NCI-H345 (cell line): ENCODE measurements around the gene LRBA.

ENCODE experiments used
- DNase-seq: peaks from one replicate; lab custom pipeline; 2025; lab: John Stamatoyannopoulos, UW

Gene LRBA

GRCh38 chr4:150247184-150247583 lies 767.9 kb downstream of the LRBA start:
- DNase-seq, result no peak

DNA sequence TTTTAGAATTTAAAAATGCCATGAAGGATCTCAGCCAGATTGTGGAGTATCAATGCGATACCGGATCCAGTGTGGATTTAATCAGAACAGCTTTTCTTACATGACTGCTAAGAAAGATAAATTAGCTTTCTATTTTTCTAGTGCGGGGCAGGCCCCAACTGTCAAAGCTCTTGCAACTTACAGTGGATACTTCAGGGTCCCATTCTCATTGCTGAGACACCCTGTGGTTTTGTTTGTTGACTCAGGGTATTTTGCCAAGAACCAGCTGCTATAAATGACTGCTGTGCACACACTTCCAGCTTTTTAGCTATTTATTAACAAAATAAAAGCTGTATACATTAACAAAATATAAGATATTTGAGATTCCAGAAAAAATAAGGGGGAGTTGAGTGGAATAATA lies 770.5 kb downstream of the LRBA start:
- DNase-seq, result peak; percentile 76

DNA sequence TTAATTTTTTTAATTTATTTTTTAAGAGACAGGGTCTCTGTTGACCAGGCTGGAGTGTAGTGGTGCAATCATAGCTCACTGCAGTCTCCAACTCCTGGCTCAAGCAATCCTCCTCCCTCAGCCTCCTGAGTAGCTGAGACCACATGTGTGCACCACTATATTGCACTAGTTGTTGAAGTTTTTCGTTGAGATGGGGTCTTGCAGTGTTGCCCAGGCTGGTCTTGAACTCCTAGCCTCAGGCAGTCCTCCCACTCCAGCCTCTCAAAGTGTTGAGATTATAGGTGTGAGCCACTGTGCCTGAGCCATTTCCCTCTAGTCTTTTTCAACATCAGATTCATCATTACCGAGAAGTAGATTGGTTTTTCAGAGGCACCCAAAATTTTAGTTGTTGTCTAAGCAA lies 771.2 kb downstream of the LRBA start:
- no peak for DNase-seq

GRCh38 chr4:150242820-150243458 lies 772.1 kb downstream of the LRBA start:
- DNase-seq, result peak; percentile 11

DNA sequence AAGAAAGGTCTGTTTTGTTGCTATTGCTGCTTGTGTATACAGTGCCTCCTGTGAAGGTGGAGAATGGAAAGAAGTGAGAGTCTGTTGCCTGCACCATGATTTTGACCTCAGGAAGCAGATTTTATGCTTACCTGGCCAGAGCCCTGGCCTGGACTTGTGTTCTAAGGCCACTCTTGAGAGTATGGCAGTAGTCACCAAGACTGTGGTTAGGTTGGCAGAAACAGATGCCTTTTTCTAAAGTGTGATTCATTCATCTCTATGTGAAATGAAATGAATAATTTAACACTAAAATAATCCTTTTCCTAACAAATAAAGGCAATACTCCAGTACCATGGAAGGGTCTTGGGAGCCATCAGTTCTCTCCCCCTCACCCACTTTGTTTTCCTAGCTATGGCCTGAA lies 775.1 kb downstream of the LRBA start:
- DNase-seq, result no peak

- DNase-seq, result no peak
Measured at GRCh38 chr4:150238591-150238990, 776.5 kb downstream of the LRBA start.

DNA sequence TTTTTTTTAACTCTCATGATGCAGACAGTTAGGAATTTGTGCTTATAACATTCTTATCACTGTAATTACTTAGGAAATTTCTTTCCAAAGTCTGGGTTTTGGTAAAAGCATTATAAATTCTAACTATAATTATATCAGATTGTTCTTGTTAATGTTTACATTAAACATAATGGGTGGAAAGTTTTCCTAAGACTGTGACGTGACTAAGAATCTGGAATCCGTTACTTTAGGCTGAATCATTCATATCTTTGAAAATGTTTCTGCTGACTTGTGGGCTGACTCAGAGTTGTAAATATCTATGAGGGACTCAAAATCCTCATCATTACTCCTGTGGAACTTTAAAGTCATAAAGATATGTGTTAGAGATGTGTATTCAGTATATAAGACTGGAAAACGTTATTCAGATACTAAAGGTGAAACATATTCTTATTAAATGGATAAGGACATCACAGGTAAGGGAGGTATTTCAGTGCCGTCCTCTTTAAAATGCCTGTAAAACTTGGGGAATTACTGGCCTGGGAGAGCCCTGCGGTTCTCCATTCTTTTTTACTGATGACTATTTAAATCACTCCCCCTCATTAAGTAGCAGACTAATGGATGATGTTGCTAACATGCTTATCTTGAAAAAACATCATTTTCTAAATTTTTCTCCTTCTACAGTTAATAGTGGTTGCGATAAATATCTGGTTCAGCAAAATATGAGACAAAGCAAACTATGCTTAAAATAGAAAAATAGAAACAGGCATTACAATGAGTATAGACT lies 777.8 kb downstream of the LRBA start:
- DNase-seq, result no peak

GRCh38 chr4:150236626-150237025 lies 778.5 kb downstream of the LRBA start:
- DNase-seq, result no peak

GRCh38 chr4:150235808-150236271 lies 779.2 kb downstream of the LRBA start:
- no peak for DNase-seq

GRCh38 chr4:150235317-150235716 lies 779.8 kb downstream of the LRBA start:
- DNase-seq, result no peak

DNA sequence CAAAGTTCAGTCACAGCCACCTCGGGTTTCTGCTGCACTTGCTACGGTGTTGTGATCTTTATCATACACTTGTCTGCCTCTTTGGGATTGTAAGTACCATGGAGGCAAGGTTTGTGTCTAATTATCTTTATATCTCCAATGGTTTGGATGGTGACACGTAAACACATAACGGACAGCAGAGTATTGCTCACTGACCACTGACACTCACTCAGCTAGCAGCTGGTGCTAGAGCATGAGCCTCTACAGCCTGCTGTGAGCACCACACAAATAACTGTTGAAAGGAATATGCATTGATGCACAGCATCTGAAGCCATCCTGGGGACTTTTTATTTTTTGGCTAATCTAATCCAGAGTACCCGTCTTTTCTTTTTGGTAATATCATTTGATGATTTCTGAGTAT lies 780.8 kb downstream of the LRBA start:
- DNase-seq, result no peak

DNA sequence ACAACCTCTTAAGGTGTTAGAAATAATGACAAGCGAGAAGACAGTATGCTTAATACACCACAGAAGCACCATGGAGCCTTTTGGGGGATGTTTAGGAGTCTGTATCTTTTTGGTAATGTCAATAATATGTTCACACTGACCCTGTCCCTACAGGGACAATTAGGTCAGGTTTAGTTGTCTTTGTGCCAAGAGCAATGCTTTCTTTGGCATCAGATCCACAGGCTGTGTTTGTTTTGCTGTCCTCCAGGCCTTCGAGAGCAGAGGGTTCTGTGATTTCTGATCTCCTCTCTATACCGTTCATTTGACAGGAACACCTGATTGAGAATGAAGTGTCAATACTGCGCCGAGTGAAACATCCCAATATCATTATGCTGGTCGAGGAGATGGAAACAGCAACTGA lies 783.1 kb downstream of the LRBA start:
- DNase-seq, result peak; percentile 20

DNA sequence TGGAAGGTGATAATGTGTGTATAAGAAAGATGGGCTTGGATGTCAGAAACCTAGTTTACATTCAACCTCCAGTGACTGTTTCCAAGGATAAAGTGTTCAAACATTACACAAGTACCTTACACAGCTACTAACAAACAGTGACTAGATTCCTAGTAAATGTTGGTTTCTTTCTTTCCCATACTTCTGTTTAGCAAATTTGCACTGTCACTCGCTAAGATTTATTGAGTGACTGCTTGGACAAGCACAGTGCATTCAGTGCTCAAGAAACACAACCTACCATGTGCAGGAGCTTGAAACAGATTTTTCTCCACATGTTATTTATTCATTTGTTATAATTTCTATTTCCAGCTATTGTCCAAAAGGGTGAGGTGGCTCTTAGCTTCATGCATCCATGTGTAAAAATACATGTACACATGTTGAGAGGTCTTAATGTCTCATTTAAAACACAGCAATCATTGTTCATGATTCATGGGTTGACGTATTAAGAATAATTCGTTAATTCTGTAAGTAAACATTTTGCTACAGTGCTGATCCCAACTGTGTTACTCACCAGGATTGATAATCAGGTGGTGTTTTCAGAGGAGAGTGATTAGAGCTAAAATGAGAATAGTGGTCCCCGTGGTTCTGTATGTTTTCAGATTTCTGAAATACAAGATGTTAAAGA lies 783.8 kb downstream of the LRBA start:
- no peak for DNase-seq

DNA sequence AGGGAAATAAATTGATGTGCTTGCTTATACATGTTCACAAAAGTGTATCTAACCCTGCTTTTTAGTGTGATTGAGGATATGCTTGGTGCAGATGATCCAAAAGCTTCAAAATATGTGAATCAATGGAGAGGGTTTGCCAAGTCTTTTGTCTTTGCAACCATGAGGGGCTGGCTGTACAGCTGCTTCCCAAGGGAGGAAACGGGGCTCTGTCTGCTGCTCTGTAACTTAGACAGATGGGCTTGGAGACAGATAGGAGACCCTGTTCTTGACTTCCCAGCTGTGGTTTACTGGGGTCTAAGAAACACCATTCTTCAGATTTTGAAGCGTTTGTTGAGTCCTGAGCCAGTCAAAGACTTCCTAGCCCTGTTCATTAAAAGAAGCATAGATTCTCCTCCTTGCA lies 784.5 kb downstream of the LRBA start:
- no peak for DNase-seq

DNA sequence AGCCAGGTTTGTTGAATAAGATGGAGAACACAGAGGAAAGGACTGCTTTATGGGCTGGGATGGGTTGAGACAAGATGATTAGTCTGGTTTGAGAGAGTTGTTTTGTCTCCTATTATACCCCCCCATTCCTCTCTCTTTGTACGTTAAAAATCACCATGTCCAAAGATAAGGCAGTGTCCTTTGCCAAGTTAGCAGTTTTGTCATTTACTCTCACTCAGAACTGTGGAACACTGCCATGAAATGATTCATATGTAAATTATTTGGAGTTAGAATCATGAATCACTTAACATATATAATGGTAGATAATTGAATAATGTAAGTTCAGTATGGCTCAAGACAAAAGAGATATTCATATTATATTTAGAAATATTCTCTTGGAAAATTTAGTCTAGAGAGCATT lies 785.6 kb downstream of the LRBA start:
- no peak for DNase-seq

- no peak for DNase-seq
Measured at GRCh38 chr4:150224896-150225591, 790.0 kb downstream of the LRBA start.

- no peak for DNase-seq
Measured at GRCh38 chr4:150219841-150220240, 795.2 kb downstream of the LRBA start.

DNA sequence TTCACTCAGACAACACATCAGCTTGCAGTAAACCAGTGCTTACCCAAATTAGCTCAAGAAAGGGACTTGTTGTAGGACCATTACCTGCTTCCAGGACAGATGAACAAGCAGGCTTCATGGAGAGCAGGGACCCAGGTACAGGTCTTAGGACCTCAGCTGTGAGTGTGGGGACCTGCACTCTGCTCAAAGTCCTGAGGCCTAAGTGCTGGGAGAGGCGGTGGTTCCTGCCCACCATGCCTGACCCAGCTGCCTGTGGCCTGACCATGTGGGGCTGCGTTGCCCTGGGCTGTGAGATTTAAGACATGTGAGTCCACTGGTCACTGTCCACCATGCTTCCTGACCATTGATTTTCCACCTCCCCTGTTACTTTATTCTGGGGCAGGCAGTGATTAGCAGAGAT lies 796.6 kb downstream of the LRBA start:
- DNase-seq, result no peak

DNA sequence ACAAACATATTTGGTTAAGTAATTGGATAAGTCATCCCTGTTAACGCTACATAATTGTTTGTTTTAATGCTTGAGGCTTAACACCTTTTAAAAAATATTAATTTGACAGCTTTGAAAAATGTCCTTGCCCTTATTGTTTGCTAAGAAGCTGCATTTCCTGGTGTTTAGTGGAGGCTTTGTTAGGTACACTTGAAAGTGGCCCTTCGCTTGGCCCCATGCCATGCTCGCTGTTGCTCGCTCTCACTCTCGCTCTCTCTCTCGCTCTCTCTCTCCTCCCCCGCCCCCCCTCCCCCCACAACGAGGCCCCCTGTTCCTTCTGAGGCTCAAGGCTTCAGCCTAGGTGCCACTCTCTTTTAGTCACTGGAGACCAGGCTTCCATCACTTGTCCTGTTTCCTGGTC lies 797.3 kb downstream of the LRBA start:
- peak; percentile 29 for DNase-seq

DNA sequence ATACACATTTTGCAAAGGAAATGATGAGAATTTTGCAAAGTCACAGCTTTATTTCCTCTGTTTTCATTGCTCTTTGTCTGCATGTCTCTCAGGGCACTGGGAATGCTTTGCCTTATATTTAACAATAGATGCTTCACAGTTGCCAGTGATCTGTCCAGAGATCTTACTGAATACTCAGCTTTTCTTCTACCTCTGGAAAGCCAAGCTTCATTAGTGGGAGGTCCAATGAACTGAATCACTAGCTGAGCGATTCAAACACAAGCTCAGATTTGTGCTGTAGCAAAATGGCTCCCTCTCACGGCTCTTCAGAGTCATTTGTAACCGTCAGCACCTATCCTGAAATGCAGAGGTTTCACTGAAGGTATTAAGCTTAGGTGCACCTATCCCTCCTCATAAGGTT lies 797.9 kb downstream of the LRBA start:
- peak; percentile 38 for DNase-seq

DNA sequence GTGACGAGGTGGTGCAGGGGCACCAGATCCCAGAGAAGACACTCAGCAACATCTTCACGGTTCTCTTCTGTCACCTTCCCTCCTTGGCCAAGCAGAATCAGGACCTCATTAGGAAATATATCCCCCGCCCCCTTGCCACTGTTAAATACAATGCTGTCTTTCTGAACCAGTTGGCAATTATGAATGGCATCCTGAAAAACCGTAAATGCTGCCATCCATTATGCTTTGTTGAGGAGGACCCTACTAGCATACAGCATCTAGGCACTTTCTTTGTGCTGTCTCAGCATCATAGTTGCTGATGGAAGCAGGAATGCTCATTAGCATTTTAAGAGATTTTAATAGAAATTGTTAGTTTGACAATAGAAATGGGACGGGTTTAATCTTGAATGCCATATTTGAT lies 798.4 kb downstream of the LRBA start:
- no peak for DNase-seq

GRCh38 chr4:150215601-150216000 lies 799.5 kb downstream of the LRBA start:
- DNase-seq, result no peak
